NT2/D1 (cell line): ENCODE results near the gene ALPG.
"Not testable (repeated sequence)": the region's sequence is repeated elsewhere in the genome, so short reads cannot be mapped to it uniquely, and the experiment has no call there.

Source experiments
- SUZ12 ChIP-seq: IDR thresholded peaks from 2 replicates; pipeline ENCODE4 v1.6.1; 2011; ENCODE audit not compliant: insufficient read length, insufficient read depth; ENCODE audit errors: extremely low read depth
- ZNF274 ChIP-seq: IDR thresholded peaks from 2 replicates; pipeline ENCODE4 v1.6.1; 2011; ENCODE audit warnings: mild to moderate bottlenecking, low read depth, low read length

DNA sequence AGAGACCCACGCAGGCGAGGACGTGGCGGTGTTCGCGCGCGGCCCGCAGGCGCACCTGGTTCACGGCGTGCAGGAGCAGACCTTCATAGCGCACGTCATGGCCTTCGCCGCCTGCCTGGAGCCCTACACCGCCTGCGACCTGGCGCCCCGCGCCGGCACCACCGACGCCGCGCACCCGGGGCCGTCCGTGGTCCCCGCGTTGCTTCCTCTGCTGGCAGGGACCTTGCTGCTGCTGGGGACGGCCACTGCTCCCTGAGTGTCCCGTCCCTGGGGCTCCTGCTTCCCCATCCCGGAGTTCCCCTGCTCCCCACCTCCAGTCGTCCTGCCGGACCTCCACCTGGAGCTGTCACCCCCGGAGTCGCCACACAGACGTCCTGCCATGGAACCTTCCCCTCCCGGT lies 3.0 kb downstream of the ALPG start:
- TF ChIP-seq ZNF274, SUZ12: not testable (repeated sequence)
